WTC11 (cell line): Measurements from ENCODE around the gene C20orf96. TPM values are rescaled to one million over a fixed set of nuclear protein-coding genes. Genes with fewer than 3 reads are reported as not detected.

ENCODE experiments used
- ATAC-seq: fragments of 200-7000 bp; cut with Tn5 transposase; 2 replicates; pipeline ENCODE4 v1.10.0; 2021; ENCODE audit warnings: mild to moderate bottlenecking, moderate library complexity
- CTCF ChIA-PET: fragments of 300-600 bp; sonication (Branson Sonifier 250); formaldehyde crosslinking; loops from one replicate; lab custom pipeline; 2021; ENCODE audit warnings: antibody characterized with exemption; lab: Charles Lee
- POLR2A ChIA-PET: fragments of 350-600 bp; sonication (Branson Sonifier 250); formaldehyde crosslinking; loops from one replicate; lab custom pipeline; 2021; ENCODE audit warnings: antibody characterized with exemption; lab: Charles Lee
- DNase-seq: peaks from one replicate; pipeline ENCODE4 v3.0.0; 2021; ENCODE audit warnings: low spot score
- H3K27ac Mint-ChIP-seq: 2 replicates; pipeline ENCODE4 v1.8.0; 2021; ENCODE audit warnings: mixed read lengths
- H3K27me3 Mint-ChIP-seq: 2 replicates; pipeline ENCODE4 v1.8.0; 2021; ENCODE audit warnings: low read depth, mild to moderate bottlenecking, moderate library complexity, mixed read lengths
- H3K36me3 Mint-ChIP-seq: 2 replicates; pipeline ENCODE4 v1.8.0; 2021; ENCODE audit warnings: mixed read lengths
- H3K4me1 Mint-ChIP-seq: 2 replicates; pipeline ENCODE4 v1.8.0; 2022; ENCODE audit warnings: mixed read lengths
- H3K4me3 Mint-ChIP-seq: 2 replicates; pipeline ENCODE4 v1.8.0; 2021; ENCODE audit warnings: mild to moderate bottlenecking, moderate library complexity, mixed read lengths
- H3K9me3 Mint-ChIP-seq: 2 replicates; pipeline ENCODE4 v1.8.0; 2021; ENCODE audit warnings: mixed read lengths
- ATF1 ChIP-seq: sonication (generic); formaldehyde crosslinking; IDR thresholded peaks from 2 replicates; pipeline ENCODE4 v1.8.1; 2023; ENCODE audit warnings: mild to moderate bottlenecking, moderate library complexity, missing genetic modification reagents
- CBFB ChIP-seq: sonication (generic); formaldehyde crosslinking; IDR thresholded peaks from 2 replicates; pipeline ENCODE4 v1.8.1; 2022; ENCODE audit warnings: mild to moderate bottlenecking, low read depth, missing genetic modification reagents
- CREB1 ChIP-seq: sonication (generic); formaldehyde crosslinking; IDR thresholded peaks from 2 replicates; pipeline ENCODE4 v1.8.0; 2023; ENCODE audit warnings: mild to moderate bottlenecking, missing genetic modification reagents
- ELF4 ChIP-seq: sonication (generic); formaldehyde crosslinking; IDR thresholded peaks from 2 replicates; pipeline ENCODE4 v1.8.1; 2022; ENCODE audit warnings: low read depth, mild to moderate bottlenecking, moderate library complexity, missing genetic modification reagents
- ESRRA ChIP-seq: sonication (generic); formaldehyde crosslinking; IDR thresholded peaks from 2 replicates; pipeline ENCODE4 v1.8.1; 2022; ENCODE audit warnings: mild to moderate bottlenecking, missing genetic modification reagents, borderline replicate concordance
- FOXJ3 ChIP-seq: sonication (generic); formaldehyde crosslinking; IDR thresholded peaks from 2 replicates; pipeline ENCODE4 v1.9.0; 2021; ENCODE audit warnings: missing genetic modification reagents, mild to moderate bottlenecking, borderline replicate concordance
- IRF2 ChIP-seq: sonication (generic); formaldehyde crosslinking; IDR thresholded peaks from 2 replicates; pipeline ENCODE4 v1.8.0; 2022; ENCODE audit warnings: low read depth, missing genetic modification reagents, borderline replicate concordance
- JAZF1 ChIP-seq: fragments of 250-450 bp; sonication (Bioruptor Pico); IDR thresholded peaks from 2 replicates; pipeline ENCODE4 v1.9.0; 2021; ENCODE audit warnings: moderate library complexity, mild to moderate bottlenecking, inconsistent platforms
- NR1H2 ChIP-seq: sonication (generic); formaldehyde crosslinking; IDR thresholded peaks from 2 replicates; pipeline ENCODE4 v1.9.0; 2021; ENCODE audit warnings: mild to moderate bottlenecking, moderate library complexity, missing genetic modification reagents
- OVOL2 ChIP-seq: fragments of 250-450 bp; sonication (Bioruptor Pico); IDR thresholded peaks from 2 replicates; pipeline ENCODE4 v1.9.0; 2021; ENCODE audit warnings: mild to moderate bottlenecking, borderline replicate concordance
- RELA ChIP-seq: sonication (generic); formaldehyde crosslinking; IDR thresholded peaks from 2 replicates; pipeline ENCODE4 v1.8.1; 2022; ENCODE audit warnings: missing genetic modification reagents, mild to moderate bottlenecking, borderline replicate concordance
- RORB ChIP-seq: fragments of 250-450 bp; sonication (Bioruptor Pico); IDR thresholded peaks from 2 replicates; pipeline ENCODE4 v1.9.0; 2021; ENCODE audit warnings: mild to moderate bottlenecking
- SMAD3 ChIP-seq: sonication (generic); formaldehyde crosslinking; IDR thresholded peaks from 2 replicates; pipeline ENCODE4 v1.8.0; 2022; ENCODE audit warnings: missing genetic modification reagents, mild to moderate bottlenecking, borderline replicate concordance
- SMAD4 ChIP-seq: sonication (generic); formaldehyde crosslinking; IDR thresholded peaks from 2 replicates; pipeline ENCODE4 v1.8.0; 2022; ENCODE audit warnings: mild to moderate bottlenecking, missing genetic modification reagents
- SP1 ChIP-seq: sonication (generic); formaldehyde crosslinking; conservative IDR thresholded peaks from 2 replicates; pipeline ENCODE4 v1.8.1; 2022; ENCODE audit warnings: missing genetic modification reagents
- TEAD1 ChIP-seq: sonication (generic); formaldehyde crosslinking; IDR thresholded peaks from 2 replicates; pipeline ENCODE4 v1.8.0; 2022; ENCODE audit warnings: mild to moderate bottlenecking, missing genetic modification reagents
- TP53 ChIP-seq: sonication (generic); formaldehyde crosslinking; IDR thresholded peaks from 2 replicates; pipeline ENCODE4 v1.8.1; 2023; ENCODE audit warnings: mild to moderate bottlenecking, missing genetic modification reagents
- ZNF121 ChIP-seq: sonication (generic); formaldehyde crosslinking; IDR thresholded peaks from 2 replicates; pipeline ENCODE4 v1.8.0; 2023; ENCODE audit warnings: missing genetic modification reagents
- ZNF138 ChIP-seq: sonication (generic); formaldehyde crosslinking; conservative IDR thresholded peaks from 2 replicates; pipeline ENCODE4 v1.8.1; 2022; ENCODE audit warnings: mild to moderate bottlenecking, moderate library complexity, missing genetic modification reagents
- ZNF263 ChIP-seq: sonication (generic); formaldehyde crosslinking; IDR thresholded peaks from 2 replicates; pipeline ENCODE4 v1.8.1; 2022; ENCODE audit warnings: low read depth, mild to moderate bottlenecking, moderate library complexity, missing genetic modification reagents
- ZNF423 ChIP-seq: fragments of 250-450 bp; sonication (Bioruptor Pico); IDR thresholded peaks from 2 replicates; pipeline ENCODE4 v2.1.2; 2022; ENCODE audit warnings: mild to moderate bottlenecking, moderate library complexity
- total RNA-seq: library from RNA; stranded (reverse); gene quantifications from 3 replicates; pipeline ENCODE4 v1.2.3, GENCODE V29; 2021
- TF ChIP-seq, protein P1 (sequence below): sonication (generic); formaldehyde crosslinking; IDR thresholded peaks from 2 replicates; pipeline ENCODE4 v1.8.0; 2023; ENCODE audit warnings: mild to moderate bottlenecking, missing genetic modification reagents
- TF ChIP-seq, protein P2 (sequence below): sonication (generic); formaldehyde crosslinking; IDR thresholded peaks from 2 replicates; pipeline ENCODE4 v1.8.0; 2022; ENCODE audit warnings: mild to moderate bottlenecking, missing genetic modification reagents
- TF ChIP-seq, protein P3 (sequence below): fragments of 250-450 bp; sonication (Bioruptor Pico); IDR thresholded peaks from 2 replicates; pipeline ENCODE4 v1.9.0; 2021; ENCODE audit warnings: mild to moderate bottlenecking, borderline replicate concordance
- TF ChIP-seq, protein P4 (sequence below): fragments of 250-450 bp; sonication (Bioruptor Pico); IDR thresholded peaks from 2 replicates; pipeline ENCODE4 v1.9.0; 2021; ENCODE audit warnings: mild to moderate bottlenecking
- TF ChIP-seq, protein P5 (sequence below): sonication (generic); formaldehyde crosslinking; IDR thresholded peaks from 2 replicates; pipeline ENCODE4 v1.8.1; 2023; ENCODE audit warnings: mild to moderate bottlenecking, missing genetic modification reagents

The C20orf96 gene
- total RNA-seq, 1 experiment from 2014 or later: 22.1 TPM

DNA sequence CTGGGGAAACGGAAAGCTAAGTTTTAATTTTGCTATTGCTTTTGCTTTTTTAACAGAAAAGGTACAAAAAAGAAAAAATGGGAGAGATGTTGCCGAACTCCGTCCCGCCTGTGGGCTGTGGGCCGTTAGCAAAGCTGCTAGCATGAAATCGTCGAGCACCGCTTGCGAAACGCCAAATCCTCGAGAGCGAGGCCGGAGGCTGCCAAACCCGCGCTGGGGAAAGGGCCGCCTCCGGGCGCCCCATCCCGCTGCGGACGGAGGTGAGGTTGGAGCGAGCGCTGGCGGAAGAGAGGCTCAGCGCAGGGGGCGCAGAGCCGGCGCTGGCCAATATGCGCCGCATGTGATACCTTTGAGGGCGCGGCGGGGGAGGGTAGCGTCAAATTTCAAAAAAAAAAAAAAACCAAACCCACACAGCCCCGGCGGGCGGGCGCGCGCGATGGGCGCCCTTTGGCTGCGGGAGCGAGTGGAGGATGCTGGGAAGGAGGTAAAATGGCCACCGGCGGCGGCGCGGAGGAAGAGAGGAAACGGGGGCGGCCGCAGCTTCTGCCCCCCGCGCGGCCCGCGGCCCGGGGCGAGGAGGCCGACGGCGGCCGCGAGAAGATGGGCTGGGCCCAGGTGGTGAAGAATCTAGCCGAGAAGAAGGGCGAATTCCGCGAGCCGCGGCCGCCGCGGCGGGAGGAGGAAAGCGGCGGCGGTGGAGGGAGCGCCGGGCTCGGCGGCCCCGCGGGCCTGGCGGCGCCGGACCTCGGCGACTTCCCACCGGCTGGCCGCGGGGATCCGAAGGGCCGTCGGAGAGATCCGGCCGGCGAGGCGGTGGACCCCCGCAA is 6.8 kb upstream of the C20orf96 start, which contains the start of gene ZCCHC3:
ZCCHC3 (plus strand) TSS at position 473 of the 827 bp plus-strand sequence; CDS start at position 490, 17 bp downstream.
- peaks cover 43% of the 10 kb centered on the region for H3K4me1 Mint-ChIP-seq
- H3K27ac Mint-ChIP-seq: peak within 1 kb of the TSS; percentile 100
- DNase-seq (peak; percentile 88), ATAC-seq (peak; percentile 82)
- peaks cover 13% of the 10 kb centered on the region for H3K36me3 Mint-ChIP-seq
- POLR2A ChIA-PET: interaction anchor here (1.0 to 6.3 kb wide), 5 partner anchors 12 to 89 kb away, joined by 3 to 110 read pairs (median 8); partner anchors contain the start of gene SOX12
- H3K27me3 Mint-ChIP-seq: peaks cover 37% of the 10 kb centered on the region
- H3K9me3 Mint-ChIP-seq: peaks cover 5% of the 10 kb centered on the region; the same call in 1 of the 2 replicates
- CTCF ChIA-PET: interaction anchor here (1.0 to 6.5 kb wide), 5 partner anchors 13 to 33 kb away, joined by 3 to 55 read pairs (median 5); partner anchors contain the start of gene SOX12
- peak within 1 kb of the TSS; percentile 100 for H3K4me3 Mint-ChIP-seq
- TF ChIP-seq CBFB (no peak), RELA (CRISPR knock-in tag) (peak; percentile 58; the same call in 1 of the 2 replicates), JAZF1 (CRISPR knock-in tag) (no peak), RORB (no peak), CREB1 (CRISPR knock-in tag) (peak; percentile 15; the same call in 1 of the 2 replicates), OVOL2 (CRISPR knock-in tag) (no peak), FOXJ3 (CRISPR knock-in tag) (no peak), SMAD3 (CRISPR knock-in tag) (no peak), TP53 (CRISPR knock-in tag) (no peak), SMAD4 (no peak), ATF1 (CRISPR knock-in tag) (no peak), IRF2 (CRISPR knock-in tag) (no peak), ZNF423 (CRISPR knock-in tag) (peak; percentile 78), NR1H2 (no peak), TEAD1 (CRISPR knock-in tag) (peak; percentile 81), ZNF263 (CRISPR knock-in tag) (no peak), ZNF121 (CRISPR knock-in tag) (no peak), ELF4 (peak; percentile 55; the same call in 1 of the 2 replicates), ESRRA (no peak), SP1 (CRISPR knock-in tag) (peak; percentile 82), ZNF138 (CRISPR knock-in tag) (no peak)
- TF ChIP-seq, protein P1, sequence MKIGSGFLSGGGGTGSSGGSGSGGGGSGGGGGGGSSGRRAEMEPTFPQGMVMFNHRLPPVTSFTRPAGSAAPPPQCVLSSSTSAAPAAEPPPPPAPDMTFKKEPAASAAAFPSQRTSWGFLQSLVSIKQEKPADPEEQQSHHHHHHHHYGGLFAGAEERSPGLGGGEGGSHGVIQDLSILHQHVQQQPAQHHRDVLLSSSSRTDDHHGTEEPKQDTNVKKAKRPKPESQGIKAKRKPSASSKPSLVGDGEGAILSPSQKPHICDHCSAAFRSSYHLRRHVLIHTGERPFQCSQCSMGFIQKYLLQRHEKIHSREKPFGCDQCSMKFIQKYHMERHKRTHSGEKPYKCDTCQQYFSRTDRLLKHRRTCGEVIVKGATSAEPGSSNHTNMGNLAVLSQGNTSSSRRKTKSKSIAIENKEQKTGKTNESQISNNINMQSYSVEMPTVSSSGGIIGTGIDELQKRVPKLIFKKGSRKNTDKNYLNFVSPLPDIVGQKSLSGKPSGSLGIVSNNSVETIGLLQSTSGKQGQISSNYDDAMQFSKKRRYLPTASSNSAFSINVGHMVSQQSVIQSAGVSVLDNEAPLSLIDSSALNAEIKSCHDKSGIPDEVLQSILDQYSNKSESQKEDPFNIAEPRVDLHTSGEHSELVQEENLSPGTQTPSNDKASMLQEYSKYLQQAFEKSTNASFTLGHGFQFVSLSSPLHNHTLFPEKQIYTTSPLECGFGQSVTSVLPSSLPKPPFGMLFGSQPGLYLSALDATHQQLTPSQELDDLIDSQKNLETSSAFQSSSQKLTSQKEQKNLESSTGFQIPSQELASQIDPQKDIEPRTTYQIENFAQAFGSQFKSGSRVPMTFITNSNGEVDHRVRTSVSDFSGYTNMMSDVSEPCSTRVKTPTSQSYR (CRISPR knock-in tag): peak; percentile 76; the same call in 1 of the 2 replicates
- TF ChIP-seq, protein P2, sequence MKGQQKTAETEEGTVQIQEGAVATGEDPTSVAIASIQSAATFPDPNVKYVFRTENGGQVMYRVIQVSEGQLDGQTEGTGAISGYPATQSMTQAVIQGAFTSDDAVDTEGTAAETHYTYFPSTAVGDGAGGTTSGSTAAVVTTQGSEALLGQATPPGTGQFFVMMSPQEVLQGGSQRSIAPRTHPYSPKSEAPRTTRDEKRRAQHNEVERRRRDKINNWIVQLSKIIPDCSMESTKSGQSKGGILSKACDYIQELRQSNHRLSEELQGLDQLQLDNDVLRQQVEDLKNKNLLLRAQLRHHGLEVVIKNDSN (CRISPR knock-in tag): peak; percentile 74; the same call in 1 of the 2 replicates
- TF ChIP-seq, protein P3, sequence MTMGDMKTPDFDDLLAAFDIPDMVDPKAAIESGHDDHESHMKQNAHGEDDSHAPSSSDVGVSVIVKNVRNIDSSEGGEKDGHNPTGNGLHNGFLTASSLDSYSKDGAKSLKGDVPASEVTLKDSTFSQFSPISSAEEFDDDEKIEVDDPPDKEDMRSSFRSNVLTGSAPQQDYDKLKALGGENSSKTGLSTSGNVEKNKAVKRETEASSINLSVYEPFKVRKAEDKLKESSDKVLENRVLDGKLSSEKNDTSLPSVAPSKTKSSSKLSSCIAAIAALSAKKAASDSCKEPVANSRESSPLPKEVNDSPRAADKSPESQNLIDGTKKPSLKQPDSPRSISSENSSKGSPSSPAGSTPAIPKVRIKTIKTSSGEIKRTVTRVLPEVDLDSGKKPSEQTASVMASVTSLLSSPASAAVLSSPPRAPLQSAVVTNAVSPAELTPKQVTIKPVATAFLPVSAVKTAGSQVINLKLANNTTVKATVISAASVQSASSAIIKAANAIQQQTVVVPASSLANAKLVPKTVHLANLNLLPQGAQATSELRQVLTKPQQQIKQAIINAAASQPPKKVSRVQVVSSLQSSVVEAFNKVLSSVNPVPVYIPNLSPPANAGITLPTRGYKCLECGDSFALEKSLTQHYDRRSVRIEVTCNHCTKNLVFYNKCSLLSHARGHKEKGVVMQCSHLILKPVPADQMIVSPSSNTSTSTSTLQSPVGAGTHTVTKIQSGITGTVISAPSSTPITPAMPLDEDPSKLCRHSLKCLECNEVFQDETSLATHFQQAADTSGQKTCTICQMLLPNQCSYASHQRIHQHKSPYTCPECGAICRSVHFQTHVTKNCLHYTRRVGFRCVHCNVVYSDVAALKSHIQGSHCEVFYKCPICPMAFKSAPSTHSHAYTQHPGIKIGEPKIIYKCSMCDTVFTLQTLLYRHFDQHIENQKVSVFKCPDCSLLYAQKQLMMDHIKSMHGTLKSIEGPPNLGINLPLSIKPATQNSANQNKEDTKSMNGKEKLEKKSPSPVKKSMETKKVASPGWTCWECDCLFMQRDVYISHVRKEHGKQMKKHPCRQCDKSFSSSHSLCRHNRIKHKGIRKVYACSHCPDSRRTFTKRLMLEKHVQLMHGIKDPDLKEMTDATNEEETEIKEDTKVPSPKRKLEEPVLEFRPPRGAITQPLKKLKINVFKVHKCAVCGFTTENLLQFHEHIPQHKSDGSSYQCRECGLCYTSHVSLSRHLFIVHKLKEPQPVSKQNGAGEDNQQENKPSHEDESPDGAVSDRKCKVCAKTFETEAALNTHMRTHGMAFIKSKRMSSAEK: no peak
- TF ChIP-seq, protein P4, sequence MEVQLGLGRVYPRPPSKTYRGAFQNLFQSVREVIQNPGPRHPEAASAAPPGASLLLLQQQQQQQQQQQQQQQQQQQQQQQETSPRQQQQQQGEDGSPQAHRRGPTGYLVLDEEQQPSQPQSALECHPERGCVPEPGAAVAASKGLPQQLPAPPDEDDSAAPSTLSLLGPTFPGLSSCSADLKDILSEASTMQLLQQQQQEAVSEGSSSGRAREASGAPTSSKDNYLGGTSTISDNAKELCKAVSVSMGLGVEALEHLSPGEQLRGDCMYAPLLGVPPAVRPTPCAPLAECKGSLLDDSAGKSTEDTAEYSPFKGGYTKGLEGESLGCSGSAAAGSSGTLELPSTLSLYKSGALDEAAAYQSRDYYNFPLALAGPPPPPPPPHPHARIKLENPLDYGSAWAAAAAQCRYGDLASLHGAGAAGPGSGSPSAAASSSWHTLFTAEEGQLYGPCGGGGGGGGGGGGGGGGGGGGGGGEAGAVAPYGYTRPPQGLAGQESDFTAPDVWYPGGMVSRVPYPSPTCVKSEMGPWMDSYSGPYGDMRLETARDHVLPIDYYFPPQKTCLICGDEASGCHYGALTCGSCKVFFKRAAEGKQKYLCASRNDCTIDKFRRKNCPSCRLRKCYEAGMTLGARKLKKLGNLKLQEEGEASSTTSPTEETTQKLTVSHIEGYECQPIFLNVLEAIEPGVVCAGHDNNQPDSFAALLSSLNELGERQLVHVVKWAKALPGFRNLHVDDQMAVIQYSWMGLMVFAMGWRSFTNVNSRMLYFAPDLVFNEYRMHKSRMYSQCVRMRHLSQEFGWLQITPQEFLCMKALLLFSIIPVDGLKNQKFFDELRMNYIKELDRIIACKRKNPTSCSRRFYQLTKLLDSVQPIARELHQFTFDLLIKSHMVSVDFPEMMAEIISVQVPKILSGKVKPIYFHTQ (CRISPR knock-in tag): no peak
- TF ChIP-seq, protein P5, sequence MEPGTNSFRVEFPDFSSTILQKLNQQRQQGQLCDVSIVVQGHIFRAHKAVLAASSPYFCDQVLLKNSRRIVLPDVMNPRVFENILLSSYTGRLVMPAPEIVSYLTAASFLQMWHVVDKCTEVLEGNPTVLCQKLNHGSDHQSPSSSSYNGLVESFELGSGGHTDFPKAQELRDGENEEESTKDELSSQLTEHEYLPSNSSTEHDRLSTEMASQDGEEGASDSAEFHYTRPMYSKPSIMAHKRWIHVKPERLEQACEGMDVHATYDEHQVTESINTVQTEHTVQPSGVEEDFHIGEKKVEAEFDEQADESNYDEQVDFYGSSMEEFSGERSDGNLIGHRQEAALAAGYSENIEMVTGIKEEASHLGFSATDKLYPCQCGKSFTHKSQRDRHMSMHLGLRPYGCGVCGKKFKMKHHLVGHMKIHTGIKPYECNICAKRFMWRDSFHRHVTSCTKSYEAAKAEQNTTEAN (CRISPR knock-in tag): peak; percentile 66
